ENCODE measurements around the gene FAM151A. TPM values are rescaled to one million over a fixed set of nuclear protein-coding genes. Genes with fewer than 3 reads are reported as not detected.

FAM151A gene
- total RNA-seq, 4 donors from 2014 or later, result not detected

Other genes with a start within 250 kb of the FAM151A start
- gene SSBP3, start 217.1 kb downstream of the FAM151A start, total RNA-seq, result 10 to 100 TPM; 32.8 to 63.4 (median 47.4) TPM
- 10 to 100 TPM in 2 of 4 donors, 1 to 10 TPM in 2; 6.9 to 19.1 (median 13.4) TPM for gene ACOT11, start 75.3 kb downstream of the FAM151A start, total RNA-seq
- gene MROH7, start 18.3 kb upstream of the FAM151A start, total RNA-seq, result 10 to 100 TPM; 11.6 to 20.8 (median 14.8) TPM
- 10 to 100 TPM; 10.8 to 16.4 (median 13.8) TPM for gene TTC4, start 92.3 kb upstream of the FAM151A start, total RNA-seq
- gene PARS2, start 141.0 kb upstream of the FAM151A start, total RNA-seq, result 1 to 10 TPM; 4.0 to 7.5 (median 5.7) TPM
- gene TTC22, start 177.8 kb upstream of the FAM151A start, total RNA-seq, result under 1 TPM; under 0.01 to 0.17 (median 0.09) TPM